ENCODE measurements around the gene TMEM132D.

TMEM132D gene

GRCh38 chr12:129366656-129367055 lies 537.2 kb downstream of the TMEM132D start:
- Histone ChIP-seq H3K36me3 (ENCODE audit: insufficient read depth, low read length) (no peaks in the 10 kb centered on the region), H3K9me3 (ENCODE audit: low read length) (no peaks in the 10 kb centered on the region), H3K27me3 (ENCODE audit: control insufficient read depth in 1 of 2, insufficient read depth in 2 of 2, low read length in 2 of 2) (no peaks in the 10 kb centered on the region), H3K27ac (ENCODE audit: low read depth, low read length) (no peak overlapping the region), H3K4me1 (ENCODE audit: insufficient read depth, low read length) (no peaks in the 10 kb centered on the region), H3K4me3 (ENCODE audit: low read depth in 1 of 2, low read length in 2 of 2) (no peak overlapping the region), H3K9ac (ENCODE audit: low read length) (no peak overlapping the region)

- Histone ChIP-seq H3K27ac (ENCODE audit: low read depth, low read length) (no peak overlapping the region), H3K9me3 (ENCODE audit: low read length) (no peaks in the 10 kb centered on the region), H3K4me3 (ENCODE audit: low read depth in 1 of 2, low read length in 2 of 2) (no peak overlapping the region), H3K27me3 (ENCODE audit: control insufficient read depth in 1 of 2, insufficient read depth in 2 of 2, low read length in 2 of 2) (no peaks in the 10 kb centered on the region), H3K9ac (ENCODE audit: low read length) (no peak overlapping the region), H3K4me1 (ENCODE audit: insufficient read depth, low read length) (no peaks in the 10 kb centered on the region), H3K36me3 (ENCODE audit: insufficient read depth, low read length) (no peaks in the 10 kb centered on the region)
These were observed 540.8 kb downstream of the TMEM132D start for GRCh38 chr12:129363041-129363440.

GRCh38 chr12:129357233-129357632 lies 546.6 kb downstream of the TMEM132D start:
- Histone ChIP-seq H3K36me3 (ENCODE audit: insufficient read depth, low read length) (no peaks in the 10 kb centered on the region), H3K9me3 (ENCODE audit: low read length) (no peaks in the 10 kb centered on the region), H3K9ac (ENCODE audit: low read length) (no peak overlapping the region), H3K27ac (ENCODE audit: low read depth, low read length) (no peak overlapping the region), H3K4me1 (ENCODE audit: insufficient read depth, low read length) (no peaks in the 10 kb centered on the region), H3K27me3 (ENCODE audit: control insufficient read depth in 1 of 2, insufficient read depth in 2 of 2, low read length in 2 of 2) (no peaks in the 10 kb centered on the region), H3K4me3 (ENCODE audit: low read depth in 1 of 2, low read length in 2 of 2) (no peak overlapping the region)

- Histone ChIP-seq H3K36me3 (ENCODE audit: insufficient read depth, low read length) (no peaks in the 10 kb centered on the region), H3K9me3 (ENCODE audit: low read length) (no peaks in the 10 kb centered on the region), H3K27ac (ENCODE audit: low read depth, low read length) (no peak overlapping the region), H3K9ac (ENCODE audit: low read length) (no peak overlapping the region), H3K4me3 (ENCODE audit: low read depth in 1 of 2, low read length in 2 of 2) (no peak overlapping the region), H3K27me3 (ENCODE audit: control insufficient read depth in 1 of 2, insufficient read depth in 2 of 2, low read length in 2 of 2) (no peaks in the 10 kb centered on the region), H3K4me1 (ENCODE audit: insufficient read depth, low read length) (no peaks in the 10 kb centered on the region)
These were observed 552.3 kb downstream of the TMEM132D start for GRCh38 chr12:129351481-129351880.

- H3K9ac ChIP-seq (ENCODE audit: low read length), result no peak overlapping the region
- no peak overlapping the region for H3K27ac ChIP-seq (ENCODE audit: low read depth, low read length)
- H3K36me3 ChIP-seq (ENCODE audit: insufficient read depth, low read length), result no peaks in the 10 kb centered on the region
- no peak overlapping the region for H3K4me3 ChIP-seq (ENCODE audit: low read depth in 1 of 2, low read length in 2 of 2)
- no peaks in the 10 kb centered on the region for H3K4me1 ChIP-seq (ENCODE audit: insufficient read depth, low read length)
- no peaks in the 10 kb centered on the region for H3K27me3 ChIP-seq (ENCODE audit: control insufficient read depth in 1 of 2, insufficient read depth in 2 of 2, low read length in 2 of 2)
- no peaks in the 10 kb centered on the region for H3K9me3 ChIP-seq (ENCODE audit: low read length)
These were observed 564.5 kb downstream of the TMEM132D start for GRCh38 chr12:129339336-129339735.

GRCh38 chr12:129337413-129337812 lies 566.4 kb downstream of the TMEM132D start:
- H3K4me1 ChIP-seq (ENCODE audit: insufficient read depth, low read length), result no peaks in the 10 kb centered on the region
- H3K27me3 ChIP-seq (ENCODE audit: control insufficient read depth in 1 of 2, insufficient read depth in 2 of 2, low read length in 2 of 2), result no peaks in the 10 kb centered on the region
- no peak overlapping the region for H3K27ac ChIP-seq (ENCODE audit: low read depth, low read length)
- H3K9me3 ChIP-seq (ENCODE audit: low read length), result no peaks in the 10 kb centered on the region
- H3K36me3 ChIP-seq (ENCODE audit: insufficient read depth, low read length), result no peaks in the 10 kb centered on the region
- H3K4me3 ChIP-seq (ENCODE audit: low read depth in 1 of 2, low read length in 2 of 2), result no peak overlapping the region
- H3K9ac ChIP-seq (ENCODE audit: low read length), result no peak overlapping the region

- Histone ChIP-seq H3K4me3 (ENCODE audit: low read depth in 1 of 2, low read length in 2 of 2) (no peak overlapping the region), H3K4me1 (ENCODE audit: insufficient read depth, low read length) (no peaks in the 10 kb centered on the region), H3K9me3 (ENCODE audit: low read length) (no peaks in the 10 kb centered on the region), H3K9ac (ENCODE audit: low read length) (no peak overlapping the region), H3K27me3 (ENCODE audit: control insufficient read depth in 1 of 2, insufficient read depth in 2 of 2, low read length in 2 of 2) (no peaks in the 10 kb centered on the region), H3K27ac (ENCODE audit: low read depth, low read length) (no peak overlapping the region), H3K36me3 (ENCODE audit: insufficient read depth, low read length) (no peaks in the 10 kb centered on the region)
These were observed 568.1 kb downstream of the TMEM132D start for GRCh38 chr12:129335773-129336172.

- H3K9me3 ChIP-seq (ENCODE audit: low read length), result no peaks in the 10 kb centered on the region
- no peak overlapping the region for H3K9ac ChIP-seq (ENCODE audit: low read length)
- H3K4me3 ChIP-seq (ENCODE audit: low read depth in 1 of 2, low read length in 2 of 2), result no peak overlapping the region
- no peaks in the 10 kb centered on the region for H3K27me3 ChIP-seq (ENCODE audit: control insufficient read depth in 1 of 2, insufficient read depth in 2 of 2, low read length in 2 of 2)
- H3K36me3 ChIP-seq (ENCODE audit: insufficient read depth, low read length), result no peaks in the 10 kb centered on the region
- no peak overlapping the region for H3K27ac ChIP-seq (ENCODE audit: low read depth, low read length)
- no peaks in the 10 kb centered on the region for H3K4me1 ChIP-seq (ENCODE audit: insufficient read depth, low read length)
These were observed 571.5 kb downstream of the TMEM132D start for GRCh38 chr12:129332286-129332685.

GRCh38 chr12:129331356-129332085 lies 572.3 kb downstream of the TMEM132D start:
- Histone ChIP-seq H3K9me3 (ENCODE audit: low read length) (no peaks in the 10 kb centered on the region), H3K27me3 (ENCODE audit: control insufficient read depth in 1 of 2, insufficient read depth in 2 of 2, low read length in 2 of 2) (no peaks in the 10 kb centered on the region), H3K4me3 (ENCODE audit: low read depth in 1 of 2, low read length in 2 of 2) (no peak overlapping the region), H3K4me1 (ENCODE audit: insufficient read depth, low read length) (no peaks in the 10 kb centered on the region), H3K36me3 (ENCODE audit: insufficient read depth, low read length) (no peaks in the 10 kb centered on the region), H3K27ac (ENCODE audit: low read depth, low read length) (no peak overlapping the region), H3K9ac (ENCODE audit: low read length) (no peak overlapping the region)

- no peaks in the 10 kb centered on the region for H3K9me3 ChIP-seq (ENCODE audit: low read length)
- H3K36me3 ChIP-seq (ENCODE audit: insufficient read depth, low read length), result no peaks in the 10 kb centered on the region
- no peak overlapping the region for H3K27ac ChIP-seq (ENCODE audit: low read depth, low read length)
- H3K4me1 ChIP-seq (ENCODE audit: insufficient read depth, low read length), result no peaks in the 10 kb centered on the region
- H3K4me3 ChIP-seq (ENCODE audit: low read depth in 1 of 2, low read length in 2 of 2), result no peak overlapping the region
- no peaks in the 10 kb centered on the region for H3K27me3 ChIP-seq (ENCODE audit: control insufficient read depth in 1 of 2, insufficient read depth in 2 of 2, low read length in 2 of 2)
- no peak overlapping the region for H3K9ac ChIP-seq (ENCODE audit: low read length)
These were observed 575.6 kb downstream of the TMEM132D start for GRCh38 chr12:129328235-129328634.

- H3K27ac ChIP-seq (ENCODE audit: low read depth, low read length), result no peak overlapping the region
- H3K9me3 ChIP-seq (ENCODE audit: low read length), result no peaks in the 10 kb centered on the region
- H3K4me3 ChIP-seq (ENCODE audit: low read depth in 1 of 2, low read length in 2 of 2), result no peak overlapping the region
- H3K9ac ChIP-seq (ENCODE audit: low read length), result no peak overlapping the region
- H3K4me1 ChIP-seq (ENCODE audit: insufficient read depth, low read length), result no peaks in the 10 kb centered on the region
- no peaks in the 10 kb centered on the region for H3K36me3 ChIP-seq (ENCODE audit: insufficient read depth, low read length)
- H3K27me3 ChIP-seq (ENCODE audit: control insufficient read depth in 1 of 2, insufficient read depth in 2 of 2, low read length in 2 of 2), result no peaks in the 10 kb centered on the region
These were observed 578.3 kb downstream of the TMEM132D start for GRCh38 chr12:129325566-129325965.

GRCh38 chr12:129312048-129312447 lies 591.8 kb downstream of the TMEM132D start:
- Histone ChIP-seq H3K36me3 (ENCODE audit: insufficient read depth, low read length) (no peaks in the 10 kb centered on the region), H3K4me1 (ENCODE audit: insufficient read depth, low read length) (no peaks in the 10 kb centered on the region), H3K9me3 (ENCODE audit: low read length) (no peaks in the 10 kb centered on the region), H3K27ac (ENCODE audit: low read depth, low read length) (no peak overlapping the region), H3K4me3 (ENCODE audit: low read depth in 1 of 2, low read length in 2 of 2) (no peak overlapping the region), H3K27me3 (ENCODE audit: control insufficient read depth in 1 of 2, insufficient read depth in 2 of 2, low read length in 2 of 2) (no peaks in the 10 kb centered on the region), H3K9ac (ENCODE audit: low read length) (no peak overlapping the region)
